Mammary epithelial cell (primary cell): ENCODE measurements around the gene ARHGEF4.

Source experiments
- EZH2 ChIP-seq: IDR thresholded peaks from 2 replicates; pipeline ENCODE4 v1.6.1; 2012; ENCODE audit warnings: low read length, inconsistent platforms, borderline replicate concordance
- TF ChIP-seq, protein P1 (sequence below), 2 donors: IDR thresholded peaks in 1 of 2; conservative IDR thresholded peaks in 1 of 2; 2 replicates each; pipeline ENCODE4 v1.5.1; 2011 to 2012; ENCODE audit warnings: inconsistent platforms in 2 of 2, low read length in 2 of 2, mild to moderate bottlenecking in 2 of 2, control low read depth in 1 of 2, low read depth in 1 of 2; ENCODE audit not compliant: insufficient read depth in 1 of 2; ENCODE audit errors: extremely low read depth in 1 of 2

DNA sequence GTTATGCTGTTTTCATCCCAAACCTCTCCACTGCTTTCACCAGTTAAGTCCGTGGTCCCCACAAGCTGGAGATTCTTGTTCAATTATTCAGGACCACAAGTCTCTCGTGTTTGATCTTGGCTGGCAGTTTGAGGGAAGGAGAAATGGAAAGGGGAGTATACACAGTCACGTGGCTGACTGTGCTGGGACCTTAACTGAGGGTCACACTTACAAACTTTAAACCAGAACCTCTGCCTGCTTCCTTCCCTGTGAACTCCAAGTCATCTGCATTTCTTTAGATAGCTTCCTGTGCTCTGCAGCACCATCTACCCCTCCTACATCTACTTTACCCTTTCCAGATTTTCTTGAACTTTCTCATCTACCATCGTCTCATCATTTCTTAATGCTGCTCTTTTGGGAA lies 91.7 kb downstream of the ARHGEF4 start:
- no peak for TF ChIP-seq EZH2
- TF ChIP-seq, protein P1, sequence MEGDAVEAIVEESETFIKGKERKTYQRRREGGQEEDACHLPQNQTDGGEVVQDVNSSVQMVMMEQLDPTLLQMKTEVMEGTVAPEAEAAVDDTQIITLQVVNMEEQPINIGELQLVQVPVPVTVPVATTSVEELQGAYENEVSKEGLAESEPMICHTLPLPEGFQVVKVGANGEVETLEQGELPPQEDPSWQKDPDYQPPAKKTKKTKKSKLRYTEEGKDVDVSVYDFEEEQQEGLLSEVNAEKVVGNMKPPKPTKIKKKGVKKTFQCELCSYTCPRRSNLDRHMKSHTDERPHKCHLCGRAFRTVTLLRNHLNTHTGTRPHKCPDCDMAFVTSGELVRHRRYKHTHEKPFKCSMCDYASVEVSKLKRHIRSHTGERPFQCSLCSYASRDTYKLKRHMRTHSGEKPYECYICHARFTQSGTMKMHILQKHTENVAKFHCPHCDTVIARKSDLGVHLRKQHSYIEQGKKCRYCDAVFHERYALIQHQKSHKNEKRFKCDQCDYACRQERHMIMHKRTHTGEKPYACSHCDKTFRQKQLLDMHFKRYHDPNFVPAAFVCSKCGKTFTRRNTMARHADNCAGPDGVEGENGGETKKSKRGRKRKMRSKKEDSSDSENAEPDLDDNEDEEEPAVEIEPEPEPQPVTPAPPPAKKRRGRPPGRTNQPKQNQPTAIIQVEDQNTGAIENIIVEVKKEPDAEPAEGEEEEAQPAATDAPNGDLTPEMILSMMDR (conservative IDR thresholded peaks at IDR 0.05 in 1 of 2, IDR thresholded peaks at IDR 0.05 in 1 of 2; ENCODE audit: extremely low read depth in 1 of 2, insufficient read depth in 1 of 2, low read depth in 1 of 2, low read length in 2 of 2): no peak
